Measurements from ENCODE around the gene STXBP6.
"Not testable (repeated sequence)": the region's sequence is repeated elsewhere in the genome, so short reads cannot be mapped to it uniquely, and the experiment has no call there.

Gene STXBP6

GRCh38 chr14:24775950-24776349, 274.0 kb downstream of the STXBP6 start:
- peak; percentile 46; the same call in 1 of the 3 replicates for ATAC-seq
- TF ChIP-seq TOX (CRISPR knock-in tag; IDR thresholded peaks at IDR 0.05; ENCODE audit: borderline replicate concordance) (no peak), PPARA (CRISPR knock-in tag; IDR thresholded peaks at IDR 0.05; ENCODE audit: borderline replicate concordance) (no peak), TSHZ2 (CRISPR knock-in tag; IDR thresholded peaks at IDR 0.05) (no peak), CSRNP3 (CRISPR knock-in tag; IDR thresholded peaks at IDR 0.05) (no peak), SNAI2 (CRISPR knock-in tag; IDR thresholded peaks at IDR 0.05) (no peak), GLIS3 (CRISPR knock-in tag; IDR thresholded peaks at IDR 0.05) (no peak), ZFP30 (CRISPR knock-in tag; IDR thresholded peaks at IDR 0.05) (no peak), ESRRG (CRISPR knock-in tag; IDR thresholded peaks at IDR 0.05) (no peak), ARNTL (CRISPR knock-in tag; IDR thresholded peaks at IDR 0.05; ENCODE audit: borderline replicate concordance, low read depth) (no peak), OSR1 (CRISPR knock-in tag; IDR thresholded peaks at IDR 0.05) (no peak), RARB (CRISPR knock-in tag; IDR thresholded peaks at IDR 0.05) (no peak), ZNF8 (CRISPR knock-in tag; IDR thresholded peaks at IDR 0.05) (no peak), ZFP3 (CRISPR knock-in tag; IDR thresholded peaks at IDR 0.05) (no peak), CSDC2 (CRISPR knock-in tag; IDR thresholded peaks at IDR 0.05) (no peak), BACH2 (CRISPR knock-in tag; IDR thresholded peaks at IDR 0.05; ENCODE audit: borderline replicate concordance) (no peak), ZNF565 (CRISPR knock-in tag; conservative IDR thresholded peaks at IDR 0.05; ENCODE audit: low read depth) (no peak)

GRCh38 chr14:24774187-24774915, 275.6 kb downstream of the STXBP6 start:
- ATAC-seq: no peak
- TF ChIP-seq ISL1 (CRISPR knock-in tag; IDR thresholded peaks at IDR 0.05) (no peak), PPARA (CRISPR knock-in tag; IDR thresholded peaks at IDR 0.05; ENCODE audit: borderline replicate concordance) (no peak), TSHZ2 (CRISPR knock-in tag; IDR thresholded peaks at IDR 0.05) (no peak), PATZ1 (CRISPR knock-in tag; IDR thresholded peaks at IDR 0.05; ENCODE audit: borderline replicate concordance) (no peak), ARNTL (CRISPR knock-in tag; IDR thresholded peaks at IDR 0.05; ENCODE audit: borderline replicate concordance, low read depth) (no peak)

GRCh38 chr14:24773564-24773963, 276.4 kb downstream of the STXBP6 start:
- ATAC-seq: not testable (repeated sequence)

GRCh38 chr14:24766434-24766833, 283.5 kb downstream of the STXBP6 start:
- ATAC-seq: no peak
- TF ChIP-seq ESRRG (CRISPR knock-in tag; IDR thresholded peaks at IDR 0.05): no peak
- TF ChIP-seq TCF4 (CRISPR knock-in tag; IDR thresholded peaks at IDR 0.05; ENCODE audit: borderline replicate concordance): no peak
- TF ChIP-seq RARB (CRISPR knock-in tag; IDR thresholded peaks at IDR 0.05): no peak
- no peak for TF ChIP-seq ISL1 (CRISPR knock-in tag; IDR thresholded peaks at IDR 0.05)
- TF ChIP-seq ZFP3 (CRISPR knock-in tag; IDR thresholded peaks at IDR 0.05): no peak
- no peak for TF ChIP-seq POU6F1 (CRISPR knock-in tag; IDR thresholded peaks at IDR 0.05; ENCODE audit: borderline replicate concordance, low read depth)
- no peak for TF ChIP-seq PPARA (CRISPR knock-in tag; IDR thresholded peaks at IDR 0.05; ENCODE audit: borderline replicate concordance)
- TF ChIP-seq ZNF70 (CRISPR knock-in tag; IDR thresholded peaks at IDR 0.05): no peak
- TF ChIP-seq ZNF565 (CRISPR knock-in tag; conservative IDR thresholded peaks at IDR 0.05; ENCODE audit: low read depth): no peak
- TF ChIP-seq ZFP30 (CRISPR knock-in tag; IDR thresholded peaks at IDR 0.05): no peak
- TF ChIP-seq ARNTL (CRISPR knock-in tag; IDR thresholded peaks at IDR 0.05; ENCODE audit: borderline replicate concordance, low read depth): no peak
- TF ChIP-seq CREB5 (CRISPR knock-in tag; IDR thresholded peaks at IDR 0.05; ENCODE audit: low read depth): no peak
- TF ChIP-seq ZNF8 (CRISPR knock-in tag; IDR thresholded peaks at IDR 0.05): no peak
- TF ChIP-seq BACH2 (CRISPR knock-in tag; IDR thresholded peaks at IDR 0.05; ENCODE audit: borderline replicate concordance): no peak
- TF ChIP-seq OSR1 (CRISPR knock-in tag; IDR thresholded peaks at IDR 0.05): no peak
